ENCODE results near the gene CACNA1B.
"Not testable (repeated sequence)": the region's sequence is repeated elsewhere in the genome, so short reads cannot be mapped to it uniquely, and the experiment has no call there.

Gene CACNA1B

DNA sequence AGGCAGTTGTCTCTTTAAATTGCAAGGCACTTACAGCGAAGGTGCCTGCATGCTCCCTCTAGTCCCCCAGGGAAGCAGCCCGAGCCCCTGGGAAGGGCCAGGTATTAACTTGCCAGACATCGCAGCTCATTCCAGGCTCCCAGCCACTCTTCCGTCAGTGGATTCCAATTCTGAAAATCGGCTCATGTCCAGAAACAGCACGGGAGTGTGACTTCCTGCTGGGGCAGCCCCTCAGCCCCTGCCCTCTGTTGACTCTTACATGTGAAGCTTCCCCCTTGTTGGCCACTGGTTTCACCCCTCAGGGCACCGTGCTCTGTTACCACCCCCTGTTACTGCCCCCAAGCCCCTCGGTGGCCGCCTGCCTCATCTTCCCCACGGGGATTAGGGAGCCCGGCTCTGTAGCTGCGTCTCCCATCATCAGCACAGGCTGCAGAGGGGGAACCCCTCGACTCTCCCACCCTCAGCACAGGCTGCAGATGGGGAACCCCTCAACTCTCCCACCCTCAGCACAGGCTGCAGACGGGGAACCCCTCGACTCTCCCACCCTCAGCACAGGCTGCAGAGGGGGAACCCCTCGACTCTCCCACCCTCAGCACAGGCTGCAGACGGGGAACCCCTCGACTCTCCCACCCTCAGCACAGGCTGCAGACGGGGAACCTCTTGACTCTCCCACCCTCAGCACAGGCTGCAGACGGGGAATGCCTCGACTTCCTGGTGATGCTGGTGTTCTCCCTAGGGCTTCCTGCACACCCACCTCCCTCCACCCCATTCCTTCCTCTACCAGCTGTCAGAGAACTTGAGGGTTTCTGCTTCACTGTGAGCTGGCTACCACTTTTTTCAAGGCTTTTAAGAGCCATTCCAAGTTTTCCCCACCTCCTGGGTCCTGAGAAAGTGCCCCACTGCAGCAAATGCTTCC lies 11.1 kb upstream of the CACNA1B start:
- DNase-seq, result no peak

DNA sequence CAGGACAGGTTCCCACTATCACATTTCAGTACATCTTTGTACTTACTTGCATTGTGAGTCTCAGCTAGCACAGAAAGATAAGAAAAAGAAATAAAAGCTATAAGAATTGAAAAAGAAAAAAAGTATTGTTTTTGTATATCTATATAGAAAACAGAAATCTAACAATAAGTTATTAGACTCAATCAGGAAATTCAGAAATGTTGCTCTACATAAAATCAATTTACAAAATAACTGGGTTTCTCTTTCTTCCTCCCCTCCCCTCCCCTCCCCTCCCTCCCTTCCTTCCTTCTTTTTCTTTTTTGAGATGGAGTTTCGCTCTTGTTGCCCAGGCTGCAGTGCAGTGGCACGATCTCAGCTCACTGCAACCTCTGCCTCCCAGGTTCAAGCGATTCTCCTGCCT lies 7.2 kb upstream of the CACNA1B start:
- DNase-seq, result no peak

DNA sequence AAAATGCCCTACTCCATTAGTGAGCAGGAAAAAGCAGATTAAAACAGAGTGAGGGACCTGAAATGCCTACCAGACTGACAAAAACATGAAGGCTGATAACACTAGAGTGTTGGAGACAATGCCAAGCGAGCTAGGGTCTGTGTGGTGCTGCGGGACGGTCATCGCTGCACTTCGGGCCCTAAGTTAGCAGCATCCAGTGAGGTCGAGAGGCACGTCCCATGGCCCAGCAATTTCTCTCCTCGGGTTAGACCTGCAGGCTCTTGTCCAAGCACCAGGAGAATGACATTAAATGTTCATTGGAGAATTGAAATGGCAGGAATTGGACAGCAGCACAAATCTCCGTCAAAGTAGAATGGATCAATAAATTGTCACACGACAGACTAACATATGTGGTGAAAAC lies 5.3 kb upstream of the CACNA1B start:
- DNase-seq, result no peak

DNA sequence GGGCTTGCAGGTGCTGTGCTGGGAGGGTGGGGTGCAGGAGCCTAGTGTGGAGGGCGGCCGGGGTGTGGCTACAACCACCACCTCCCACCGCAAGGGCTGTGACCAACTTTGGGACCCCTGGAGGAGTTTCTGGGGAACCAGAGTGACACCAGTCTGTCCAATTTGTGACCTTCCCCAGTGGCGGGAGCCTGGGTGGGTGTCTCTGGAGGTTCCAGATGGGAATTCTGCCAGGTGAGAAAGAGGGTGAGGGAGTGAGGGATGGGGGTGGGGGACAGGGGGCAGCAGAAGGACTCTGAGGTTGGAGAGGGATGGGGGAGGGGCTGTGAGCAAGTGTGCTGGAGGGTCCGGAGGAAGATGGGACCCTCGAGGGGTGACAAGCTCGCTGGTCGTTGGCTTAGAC lies 4.2 kb upstream of the CACNA1B start:
- DNase-seq, result no peak

DNA sequence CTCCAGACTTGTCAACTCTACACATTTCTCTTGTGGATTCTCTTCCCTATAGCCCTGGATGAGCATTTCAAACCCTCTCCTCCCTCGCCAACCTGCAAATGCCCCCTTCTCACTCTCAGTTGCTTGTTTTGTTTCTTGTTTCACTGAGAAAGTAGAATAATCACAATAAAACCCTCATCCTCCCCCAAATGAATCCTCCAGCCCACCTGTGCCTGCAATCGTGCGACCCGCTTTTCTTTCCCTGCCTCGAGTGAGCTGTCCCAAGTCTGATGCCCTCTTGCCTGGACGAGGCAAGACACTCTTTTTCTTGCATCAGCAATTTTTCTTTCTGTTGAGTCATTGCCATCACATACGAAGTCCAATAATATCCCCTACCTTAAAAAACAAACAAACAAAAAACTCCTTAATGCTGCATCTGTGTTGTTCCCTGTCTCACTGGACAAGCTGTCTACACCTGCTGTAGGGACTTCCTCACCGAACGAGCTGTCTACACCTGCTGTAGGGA lies 3.7 kb upstream of the CACNA1B start:
- no peak for DNase-seq

DNA sequence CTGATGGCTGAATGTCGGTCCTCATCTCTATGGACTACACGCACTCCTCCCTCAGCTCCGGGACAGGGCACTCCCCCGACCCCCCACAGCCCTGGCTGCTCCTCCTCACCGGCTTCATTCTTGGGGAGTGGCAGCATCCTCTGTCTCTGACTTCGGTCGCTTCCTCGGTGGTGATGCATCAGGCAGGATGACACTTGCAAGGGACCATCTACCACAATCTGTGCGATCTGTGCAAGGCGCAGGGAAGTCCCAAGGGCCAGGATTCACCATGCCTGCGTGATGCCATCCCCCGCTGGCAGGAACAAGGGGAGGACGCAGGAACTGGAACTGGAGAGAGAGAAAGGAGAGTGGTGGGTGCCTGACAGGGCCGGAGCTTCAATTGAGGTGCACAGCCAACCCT lies 2.2 kb upstream of the CACNA1B start:
- no peak for DNase-seq

DNA sequence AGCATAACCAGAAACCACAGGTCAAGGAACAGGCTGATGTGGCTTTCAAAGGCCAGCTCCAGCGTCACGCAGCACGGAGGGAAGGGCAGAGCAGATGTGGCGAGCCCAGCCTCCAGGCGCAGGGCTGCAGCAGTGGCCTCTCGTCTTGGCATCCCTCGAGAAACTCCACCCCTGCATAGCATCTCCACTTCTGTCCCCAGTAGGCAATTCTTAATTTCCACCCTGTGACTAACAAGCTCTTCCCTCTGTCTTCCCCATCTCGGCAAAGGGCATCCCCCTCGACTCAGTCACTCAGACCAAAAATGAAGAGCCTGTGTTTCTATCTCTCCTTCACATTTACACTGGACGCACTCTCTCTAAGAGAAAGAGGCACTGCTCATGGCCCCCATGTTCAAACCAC lies 1.7 kb upstream of the CACNA1B start:
- DNase-seq, result no peak

DNA sequence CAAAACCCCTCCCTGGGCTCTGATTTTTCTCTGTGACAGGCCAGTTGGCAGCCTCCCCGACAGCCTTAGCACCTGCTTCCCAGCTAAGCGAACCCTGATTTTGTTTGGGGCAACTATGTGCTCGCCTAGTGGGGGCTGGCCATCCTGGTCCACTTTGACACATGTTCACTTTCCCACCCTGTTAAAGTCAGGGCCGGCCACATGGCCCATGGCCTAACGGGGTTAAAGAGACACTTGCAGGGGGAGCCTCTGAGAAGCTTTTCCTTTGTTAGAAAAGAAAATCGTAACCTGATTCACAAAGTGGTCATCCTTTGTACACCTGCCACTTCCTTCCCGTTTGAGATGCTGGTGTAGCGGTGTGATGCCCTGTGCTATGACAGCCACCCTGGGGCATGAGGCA lies 1.3 kb upstream of the CACNA1B start:
- DNase-seq, result no peak

DNA sequence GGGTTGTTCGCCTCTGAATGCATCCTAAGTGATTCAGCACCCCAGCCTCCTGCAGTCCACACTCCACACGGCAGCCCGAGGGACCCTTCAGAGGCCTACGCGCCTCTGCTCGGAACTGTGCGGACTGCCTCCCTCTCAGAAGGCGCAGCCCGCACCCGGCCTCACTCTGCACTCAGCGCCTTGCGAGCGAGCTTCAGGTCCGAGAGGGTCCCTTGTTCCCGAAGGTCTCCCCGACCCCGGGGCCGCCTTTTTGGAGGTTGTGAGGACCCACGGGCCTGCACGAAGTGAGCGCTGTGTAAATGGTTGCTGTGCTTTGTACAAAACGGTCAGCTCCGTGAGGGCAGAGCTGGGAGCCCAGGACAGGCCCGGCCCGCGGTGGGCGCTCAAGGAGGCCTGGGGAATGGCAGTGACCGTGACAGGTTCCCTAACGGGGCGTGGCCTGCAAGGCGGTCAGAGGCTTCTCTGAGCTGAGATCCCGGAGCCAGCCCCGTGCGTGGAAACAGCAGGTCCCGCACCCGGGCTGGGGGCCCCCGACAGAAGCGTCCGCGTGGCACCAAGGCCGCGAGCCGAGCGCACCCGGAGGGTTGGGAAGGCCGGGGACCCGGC lies 698 bp upstream of the CACNA1B start:
- no peak for DNase-seq

DNA sequence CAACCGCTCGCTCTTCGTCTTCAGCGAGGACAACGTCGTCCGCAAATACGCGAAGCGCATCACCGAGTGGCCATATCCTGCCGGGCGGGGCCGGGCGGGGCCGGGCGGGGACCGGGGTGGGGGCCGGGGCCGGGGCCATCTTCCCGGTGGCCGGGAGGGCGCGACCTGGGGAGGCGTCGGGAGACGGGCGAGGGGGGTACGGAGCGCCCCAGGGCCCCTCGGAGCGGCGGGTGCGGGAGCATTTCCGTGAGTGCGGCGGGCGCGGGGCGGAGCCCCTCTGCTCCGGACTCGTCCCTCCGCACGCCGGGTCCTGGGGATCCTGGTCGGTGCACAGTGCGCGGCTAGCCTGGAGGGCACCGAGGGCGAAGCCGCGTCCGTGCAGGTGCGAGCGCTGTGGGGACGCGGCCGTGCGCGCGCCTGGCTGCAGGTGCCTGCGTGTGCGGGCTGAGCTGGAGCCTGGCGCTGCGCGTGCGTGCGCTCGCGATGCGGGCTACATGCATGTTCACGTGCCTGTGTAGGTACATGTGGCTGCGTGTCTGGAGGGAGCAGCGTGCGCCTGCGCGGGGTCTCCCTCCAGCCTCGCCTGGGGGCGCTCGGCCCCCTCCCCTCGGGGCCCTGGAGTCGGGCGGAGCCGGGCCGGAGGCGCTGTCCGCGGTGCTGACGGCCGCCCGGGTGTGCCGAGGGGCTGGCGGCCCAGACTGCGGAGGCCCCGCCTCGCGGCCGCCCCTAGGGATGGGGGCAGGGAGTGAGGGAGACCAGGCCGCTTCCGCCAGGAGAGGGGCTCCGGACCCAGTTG lies 762 bp downstream of the CACNA1B start:
- DNase-seq, result no peak

DNA sequence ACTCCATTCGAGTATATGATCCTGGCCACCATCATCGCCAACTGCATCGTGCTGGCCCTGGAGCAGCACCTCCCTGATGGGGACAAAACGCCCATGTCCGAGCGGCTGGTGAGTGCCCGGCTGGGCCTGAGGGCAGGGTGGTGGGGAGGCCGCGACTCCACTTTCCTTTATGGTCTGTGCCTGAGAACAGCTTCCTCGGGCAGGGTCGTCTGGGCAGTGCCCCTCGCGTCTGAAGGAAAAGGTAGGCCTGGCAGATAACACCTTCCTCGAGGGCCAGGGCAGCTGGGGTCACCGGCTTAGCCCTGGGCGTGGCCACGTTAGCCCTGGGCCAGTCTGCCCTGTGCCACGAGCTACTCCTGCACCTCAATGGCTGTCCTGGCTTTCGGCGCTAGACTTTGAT lies 1.5 kb downstream of the CACNA1B start:
- no peak for DNase-seq

DNA sequence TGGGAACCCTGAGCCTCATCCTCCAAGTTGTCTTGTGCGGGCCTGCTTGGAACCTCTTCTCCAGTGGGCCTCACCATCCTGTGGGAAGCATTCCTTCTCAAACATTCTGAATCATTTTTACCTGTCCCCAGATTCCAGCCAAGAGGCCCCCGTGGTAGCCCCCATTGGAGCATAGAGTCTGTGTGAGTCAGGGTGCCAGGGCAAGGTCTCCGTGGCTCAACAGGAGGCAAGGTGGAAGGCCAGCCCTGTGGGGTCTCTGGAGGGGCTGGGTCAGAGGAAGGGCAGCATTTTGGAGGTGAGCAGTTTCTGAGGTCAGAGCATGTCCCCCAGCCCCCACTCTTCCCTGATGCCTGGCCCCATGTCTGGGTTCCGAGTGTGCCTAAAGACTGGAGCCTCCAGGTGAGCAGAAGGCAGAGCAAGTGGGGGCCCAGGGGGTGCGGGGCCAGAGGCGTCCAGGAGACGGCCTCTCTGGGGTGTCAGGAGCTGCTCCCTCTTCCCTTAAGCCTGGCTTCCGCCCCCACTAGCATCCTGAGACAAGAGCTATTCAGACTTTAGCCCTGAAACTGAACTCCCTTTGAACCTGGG lies 2.1 kb downstream of the CACNA1B start:
- no peak for DNase-seq

DNA sequence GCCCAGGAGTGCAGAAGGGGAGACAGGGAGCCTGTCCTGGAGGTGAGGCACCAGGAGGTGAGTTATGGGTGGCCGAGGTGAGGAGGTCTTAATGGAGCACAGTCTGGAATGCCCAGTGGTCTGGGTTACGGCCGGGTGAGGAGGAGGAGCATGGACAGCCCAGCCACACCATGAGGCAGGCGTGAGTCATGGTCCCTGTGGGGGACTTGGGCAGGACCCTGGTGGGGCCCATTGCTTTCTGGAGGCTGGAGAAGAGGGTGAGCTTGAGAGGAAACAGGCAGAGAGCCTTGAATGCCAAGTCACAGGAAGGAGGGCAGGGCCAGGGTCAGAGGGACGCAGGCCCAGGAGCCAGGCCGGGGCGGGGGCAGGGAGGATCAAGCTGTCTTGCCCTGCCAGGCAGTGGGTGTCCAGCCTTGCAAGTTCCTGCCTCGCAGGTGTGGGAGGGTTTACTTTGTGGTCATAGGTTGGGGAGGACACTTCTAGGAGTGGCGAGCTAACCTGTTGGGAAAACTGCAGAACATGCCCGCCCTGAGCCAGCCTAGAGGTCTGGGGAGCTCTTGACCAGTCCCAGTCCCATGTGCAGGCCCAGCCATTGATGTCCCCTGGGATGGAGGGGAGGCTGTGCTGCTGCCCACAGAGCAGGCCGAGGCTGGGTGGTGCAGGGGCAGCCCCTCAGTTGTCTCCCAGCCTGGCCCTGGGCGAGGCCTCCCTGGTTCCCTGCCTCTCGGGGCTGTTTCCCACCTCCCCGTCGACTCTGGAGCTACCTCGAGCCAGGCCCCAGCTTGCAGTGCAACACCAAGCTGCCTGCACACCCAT lies 2.8 kb downstream of the CACNA1B start:
- DNase-seq, result no peak

DNA sequence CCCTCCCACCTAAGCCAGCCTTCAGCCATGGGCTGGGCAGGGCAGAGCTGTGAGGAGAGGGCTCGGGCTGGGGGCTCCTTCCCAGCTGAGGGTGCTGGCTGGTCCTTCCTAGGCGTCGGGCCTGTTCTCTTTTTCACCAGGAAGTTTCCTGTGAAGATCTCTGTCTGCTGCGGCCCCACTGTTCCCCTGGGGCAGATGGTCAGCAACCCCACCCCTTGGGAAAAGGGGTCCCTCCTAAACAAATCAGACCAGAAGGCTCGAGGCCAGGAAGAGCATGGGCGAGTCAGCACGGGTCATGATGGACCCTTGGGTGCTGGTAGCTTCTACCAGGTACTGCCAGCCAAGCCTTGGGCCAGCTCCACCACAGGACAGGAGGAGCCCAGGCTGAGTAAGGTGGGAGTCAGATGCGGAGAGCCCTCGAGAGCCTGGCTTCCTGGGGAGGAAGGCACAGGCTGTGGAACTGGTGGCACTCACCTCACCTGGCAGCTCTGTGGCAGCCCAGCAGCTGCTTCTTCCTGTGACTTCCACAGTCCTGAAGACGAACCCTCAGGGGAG lies 3.5 kb downstream of the CACNA1B start:
- DNase-seq, result no peak

DNA sequence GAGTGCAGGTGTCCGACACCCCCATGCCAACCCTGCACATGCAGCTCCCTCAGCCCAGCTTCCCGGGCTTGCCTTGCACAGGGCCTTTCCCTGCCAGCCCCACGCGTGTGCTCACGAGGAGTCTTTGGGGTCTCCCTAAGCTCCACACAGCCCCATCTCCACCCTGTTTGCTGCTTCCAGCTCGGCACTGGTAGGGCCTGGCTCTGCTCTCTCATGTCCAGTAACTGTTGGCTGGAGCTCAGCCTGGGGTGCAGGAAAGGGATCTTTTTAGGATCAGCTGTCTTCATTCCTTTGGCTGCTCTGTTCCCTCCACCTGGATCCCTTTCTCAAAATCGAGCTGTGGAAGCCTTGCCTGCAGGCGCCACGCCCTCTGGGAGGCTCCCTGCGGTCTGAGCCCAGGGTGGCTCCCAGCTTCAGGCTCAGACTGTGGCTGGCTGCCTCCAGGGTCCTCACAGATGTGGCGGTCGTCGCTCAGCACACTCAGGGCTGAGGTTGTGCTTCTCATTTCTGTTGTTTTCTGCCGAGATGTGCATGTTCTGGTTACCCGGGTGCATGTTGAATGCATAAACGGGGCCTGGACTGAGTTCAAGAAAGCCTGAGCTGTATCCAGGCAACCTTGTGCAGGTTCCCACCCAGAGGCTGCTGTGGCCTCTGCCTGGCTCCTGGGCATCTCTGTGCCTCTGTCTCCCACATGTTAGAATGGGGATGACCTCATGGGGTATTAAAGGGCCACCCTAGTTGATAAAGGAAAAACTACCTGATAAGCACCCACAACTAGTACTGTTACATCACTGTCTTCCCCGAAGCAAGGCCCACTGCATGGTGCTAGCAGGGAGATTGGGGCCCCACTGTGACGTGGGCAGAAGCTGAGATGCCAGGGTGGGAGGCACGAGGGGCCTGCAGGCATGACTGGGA lies 4.3 kb downstream of the CACNA1B start:
- no peak for DNase-seq

DNA sequence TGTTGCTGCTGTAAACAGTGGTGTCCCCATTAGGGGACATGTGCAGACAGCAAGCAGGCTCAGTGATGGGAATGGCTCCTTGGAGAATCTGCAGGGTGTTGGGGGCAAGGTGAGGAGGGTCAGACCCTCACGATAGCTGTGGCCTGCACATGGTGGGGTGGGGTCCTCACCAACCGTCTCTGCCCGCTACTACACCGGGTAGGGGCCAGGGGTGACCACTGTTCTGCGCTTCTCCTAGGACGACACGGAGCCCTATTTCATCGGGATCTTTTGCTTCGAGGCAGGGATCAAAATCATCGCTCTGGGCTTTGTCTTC lies 4.9 kb downstream of the CACNA1B start:
- DNase-seq, result no peak

DNA sequence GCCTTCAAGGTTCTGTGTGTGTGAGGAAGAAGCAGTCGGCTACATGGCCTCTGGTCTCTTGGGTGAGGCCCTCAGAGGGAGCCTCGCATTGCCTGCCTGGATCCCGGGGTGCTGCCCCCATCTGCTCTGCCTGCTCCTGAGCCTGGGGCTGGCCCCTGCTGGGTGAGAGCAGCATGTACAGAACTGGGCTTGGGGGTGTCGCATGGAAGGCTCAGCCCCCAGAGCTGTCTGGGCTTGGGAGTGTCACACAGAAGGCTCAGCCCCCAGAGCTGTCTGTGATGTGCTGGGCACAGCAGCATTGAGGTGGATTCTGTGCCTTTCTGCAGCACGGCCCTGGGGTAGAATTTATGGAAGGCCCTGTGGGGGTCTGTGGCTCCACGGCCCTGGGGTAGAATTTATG lies 6.4 kb downstream of the CACNA1B start:
- DNase-seq, result not testable (repeated sequence)

DNA sequence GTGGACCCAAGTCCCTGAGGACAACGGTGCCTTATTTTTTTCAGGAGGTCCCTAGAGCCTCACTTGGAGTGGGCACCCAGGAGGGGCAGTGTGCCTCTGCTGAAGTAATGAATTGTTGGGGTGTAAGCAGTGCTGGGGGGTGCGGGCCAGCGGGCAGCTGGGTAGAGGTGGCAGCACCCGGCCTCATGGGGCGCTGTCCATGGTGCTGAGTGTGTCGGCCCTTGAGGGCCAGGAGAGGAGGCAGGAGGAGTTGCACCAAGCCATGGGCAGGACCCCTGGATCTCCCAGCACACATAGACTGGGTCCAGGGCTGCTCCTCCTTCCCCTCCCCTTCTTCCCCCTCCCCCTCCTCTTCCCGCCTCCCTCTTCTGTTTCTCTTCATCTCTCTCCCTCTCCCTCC lies 7.0 kb downstream of the CACNA1B start:
- DNase-seq, result not testable (repeated sequence)

DNA sequence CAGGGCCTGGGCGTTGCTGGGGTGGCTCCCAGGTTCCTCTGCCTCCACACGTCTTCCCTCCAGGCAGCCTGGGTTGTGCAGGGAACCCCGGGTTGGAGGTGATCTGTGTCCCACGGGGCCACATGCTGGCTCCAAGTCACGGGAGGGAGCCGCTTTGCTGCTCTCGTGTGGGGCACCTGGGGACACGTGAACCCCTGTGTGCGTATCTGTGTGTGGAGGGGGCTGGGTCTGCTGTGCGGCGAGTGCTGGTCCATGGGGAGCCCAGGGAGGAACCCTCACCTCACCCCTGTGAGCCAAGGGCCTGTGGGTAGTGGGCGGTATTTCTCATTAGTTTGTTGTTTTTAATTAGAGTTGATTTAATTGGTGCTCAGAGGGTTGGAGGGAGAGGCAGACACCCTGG lies 7.5 kb downstream of the CACNA1B start:
- not testable (repeated sequence) for DNase-seq

DNA sequence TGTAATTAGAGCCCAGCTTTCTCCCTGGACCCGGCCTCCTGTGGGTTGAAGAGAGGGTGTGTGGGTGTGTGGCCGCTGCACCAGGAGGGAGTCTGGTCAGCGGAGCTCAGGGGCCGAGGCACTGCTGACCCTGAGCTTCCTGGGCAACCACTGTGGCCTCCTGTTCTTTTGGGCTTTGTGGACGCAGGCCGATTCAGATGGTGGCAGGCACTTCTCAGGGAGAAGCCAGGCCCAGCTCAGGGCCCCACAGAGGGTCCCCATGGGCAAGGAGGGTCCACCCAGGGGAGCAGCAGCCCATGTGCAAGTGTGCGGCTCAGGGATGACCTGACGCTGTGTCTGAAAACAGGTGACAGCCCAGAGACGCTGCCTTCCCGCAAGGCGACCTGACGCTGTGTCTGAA lies 11.0 kb downstream of the CACNA1B start:
- not testable (repeated sequence) for DNase-seq

DNA sequence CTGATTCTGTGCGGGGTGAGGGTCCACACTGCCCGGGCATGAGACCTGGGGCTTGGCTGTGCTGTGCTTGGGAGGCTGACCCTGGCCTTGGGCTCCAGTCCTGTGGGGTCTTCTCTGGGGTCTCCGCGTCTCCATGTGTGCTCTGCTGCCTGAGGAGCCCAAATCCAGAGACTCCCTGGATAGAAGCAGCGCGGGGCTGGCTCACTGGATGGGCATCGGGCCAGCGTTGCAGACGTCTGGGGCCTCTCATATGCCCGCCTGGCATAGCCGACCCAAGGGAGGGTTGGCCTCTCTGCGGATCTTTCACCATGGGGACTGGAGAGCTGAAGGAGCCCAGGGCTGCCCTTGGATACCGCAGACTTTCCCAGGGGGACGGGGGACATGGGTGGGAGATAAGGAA lies 12.4 kb downstream of the CACNA1B start:
- not testable (repeated sequence) for DNase-seq

Data from NCI-H1694 treated with DMSO at 0.1 percent for 48 hours (cell line).